Type B pancreatic cell (in vitro differentiated cells): ENCODE measurements around the gene MICU1. TPM values are rescaled to one million over a fixed set of nuclear protein-coding genes. Genes with fewer than 3 reads are reported as not detected.

ENCODE experiments used
- DNase-seq: peaks from one replicate; pipeline ENCODE4 v3.0.0; 2021; ENCODE audit warnings: mixed read lengths; ENCODE audit not compliant: unreplicated experiment; ENCODE audit errors: extremely low spot score
- H3K27ac Mint-ChIP-seq: 2 replicates; pipeline ENCODE4 v1.8.0; 2021; ENCODE audit warnings: mild to moderate bottlenecking, mixed read lengths
- H3K27me3 Mint-ChIP-seq: 2 replicates; pipeline ENCODE4 v1.8.0; 2021; ENCODE audit warnings: mixed read lengths
- H3K36me3 Mint-ChIP-seq: 2 replicates; pipeline ENCODE4 v1.8.0; 2021; ENCODE audit warnings: mixed read lengths
- H3K4me1 Mint-ChIP-seq: one replicate; pipeline ENCODE4 v1.8.0; 2021; ENCODE audit warnings: mixed read lengths; ENCODE audit not compliant: unreplicated experiment
- H3K4me3 Mint-ChIP-seq: 2 replicates; pipeline ENCODE4 v1.8.0; 2021; ENCODE audit warnings: mild to moderate bottlenecking, mixed read lengths
- H3K9me3 Mint-ChIP-seq: 2 replicates; pipeline ENCODE4 v1.8.0; 2021; ENCODE audit warnings: mixed read lengths
- total RNA-seq: library from RNA; stranded (reverse); gene quantifications from 2 replicates; pipeline ENCODE4 v1.2.1, GENCODE V29; 2021; ENCODE audit warnings: low replicate concordance
- TF ChIP-seq, protein P1 (sequence below): fragments of 200-600 bp; sonication (generic); conservative IDR thresholded peaks from 2 replicates; pipeline ENCODE4 v1.5.0; 2021; ENCODE audit warnings: antibody characterized with exemption, mild to moderate bottlenecking

Gene MICU1
- total RNA-seq, 1 donor from 2014 or later: 40.3 TPM

DNA sequence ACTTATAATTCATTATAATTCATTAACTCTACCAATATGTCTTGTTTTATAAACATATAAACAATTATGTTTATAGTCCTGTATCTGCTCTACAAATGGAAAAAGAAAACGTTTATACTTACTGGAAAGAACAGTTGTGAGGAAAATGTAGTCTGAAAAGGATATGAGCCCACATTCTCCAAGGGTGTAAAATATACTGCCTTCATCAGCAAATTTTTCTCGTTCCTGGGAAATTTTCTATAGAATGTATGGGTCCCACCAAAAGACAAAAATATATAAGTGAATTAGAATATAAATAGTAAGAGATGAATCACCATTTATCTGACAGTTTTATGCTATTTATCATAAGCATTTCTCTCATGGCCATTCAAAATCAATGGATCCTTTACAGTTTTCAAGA lies 117.8 kb downstream of the MICU1 start:
- Mint-ChIP-seq H3K27ac (no peak overlapping the region), H3K27me3 (no peaks in the 10 kb centered on the region), H3K36me3 (peaks cover 27% of the 10 kb centered on the region), H3K4me1 (no peaks in the 10 kb centered on the region), H3K9me3 (peaks cover 5% of the 10 kb centered on the region), H3K4me3 (no peak overlapping the region)
- no peak for DNase-seq
- TF ChIP-seq, protein P1, sequence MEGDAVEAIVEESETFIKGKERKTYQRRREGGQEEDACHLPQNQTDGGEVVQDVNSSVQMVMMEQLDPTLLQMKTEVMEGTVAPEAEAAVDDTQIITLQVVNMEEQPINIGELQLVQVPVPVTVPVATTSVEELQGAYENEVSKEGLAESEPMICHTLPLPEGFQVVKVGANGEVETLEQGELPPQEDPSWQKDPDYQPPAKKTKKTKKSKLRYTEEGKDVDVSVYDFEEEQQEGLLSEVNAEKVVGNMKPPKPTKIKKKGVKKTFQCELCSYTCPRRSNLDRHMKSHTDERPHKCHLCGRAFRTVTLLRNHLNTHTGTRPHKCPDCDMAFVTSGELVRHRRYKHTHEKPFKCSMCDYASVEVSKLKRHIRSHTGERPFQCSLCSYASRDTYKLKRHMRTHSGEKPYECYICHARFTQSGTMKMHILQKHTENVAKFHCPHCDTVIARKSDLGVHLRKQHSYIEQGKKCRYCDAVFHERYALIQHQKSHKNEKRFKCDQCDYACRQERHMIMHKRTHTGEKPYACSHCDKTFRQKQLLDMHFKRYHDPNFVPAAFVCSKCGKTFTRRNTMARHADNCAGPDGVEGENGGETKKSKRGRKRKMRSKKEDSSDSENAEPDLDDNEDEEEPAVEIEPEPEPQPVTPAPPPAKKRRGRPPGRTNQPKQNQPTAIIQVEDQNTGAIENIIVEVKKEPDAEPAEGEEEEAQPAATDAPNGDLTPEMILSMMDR: no peak

DNA sequence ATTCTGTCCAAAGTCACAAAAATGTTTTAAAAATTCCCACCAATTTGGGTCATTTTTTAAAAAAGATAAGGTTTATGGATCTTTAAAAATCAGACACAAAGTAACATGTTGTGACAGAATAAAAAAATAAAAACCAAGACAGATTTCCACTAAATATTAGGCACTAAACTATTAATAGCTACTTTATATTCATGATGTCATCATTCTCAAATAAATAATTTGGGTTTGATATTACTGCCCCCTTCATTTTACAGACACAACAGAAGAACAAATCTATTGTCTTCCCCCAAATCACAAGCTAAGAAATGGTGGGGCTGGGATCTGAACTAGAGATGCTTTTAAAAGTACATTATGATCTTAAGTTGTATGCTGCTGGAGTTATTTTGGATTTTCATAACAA lies 119.4 kb downstream of the MICU1 start:
- no peaks in the 10 kb centered on the region for H3K4me1 Mint-ChIP-seq
- DNase-seq: no peak
- TF ChIP-seq, protein P1: no peak
- peaks cover 26% of the 10 kb centered on the region for H3K36me3 Mint-ChIP-seq
- no peak overlapping the region for H3K4me3 Mint-ChIP-seq
- peaks cover 5% of the 10 kb centered on the region for H3K9me3 Mint-ChIP-seq
- H3K27ac Mint-ChIP-seq: no peak overlapping the region
- no peaks in the 10 kb centered on the region for H3K27me3 Mint-ChIP-seq

DNA sequence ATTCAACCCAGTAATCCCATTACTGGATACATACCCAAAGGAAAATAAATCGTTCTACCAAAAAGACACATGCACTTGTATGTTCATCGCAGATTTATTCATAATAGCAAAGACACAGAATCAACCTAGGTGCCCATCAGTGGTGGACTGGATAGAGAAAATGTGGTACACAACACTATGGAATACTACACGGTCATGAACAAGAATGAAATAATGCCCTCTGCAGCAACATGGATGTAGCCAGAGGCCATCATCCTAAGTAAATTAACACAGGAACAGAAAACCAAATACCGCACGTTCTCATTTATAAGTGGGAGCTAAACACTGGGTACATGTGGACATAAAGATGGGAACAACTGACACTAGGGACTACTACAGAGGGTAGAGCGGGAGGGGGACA lies 120.4 kb downstream of the MICU1 start:
- no peaks in the 10 kb centered on the region for H3K27me3 Mint-ChIP-seq

DNA sequence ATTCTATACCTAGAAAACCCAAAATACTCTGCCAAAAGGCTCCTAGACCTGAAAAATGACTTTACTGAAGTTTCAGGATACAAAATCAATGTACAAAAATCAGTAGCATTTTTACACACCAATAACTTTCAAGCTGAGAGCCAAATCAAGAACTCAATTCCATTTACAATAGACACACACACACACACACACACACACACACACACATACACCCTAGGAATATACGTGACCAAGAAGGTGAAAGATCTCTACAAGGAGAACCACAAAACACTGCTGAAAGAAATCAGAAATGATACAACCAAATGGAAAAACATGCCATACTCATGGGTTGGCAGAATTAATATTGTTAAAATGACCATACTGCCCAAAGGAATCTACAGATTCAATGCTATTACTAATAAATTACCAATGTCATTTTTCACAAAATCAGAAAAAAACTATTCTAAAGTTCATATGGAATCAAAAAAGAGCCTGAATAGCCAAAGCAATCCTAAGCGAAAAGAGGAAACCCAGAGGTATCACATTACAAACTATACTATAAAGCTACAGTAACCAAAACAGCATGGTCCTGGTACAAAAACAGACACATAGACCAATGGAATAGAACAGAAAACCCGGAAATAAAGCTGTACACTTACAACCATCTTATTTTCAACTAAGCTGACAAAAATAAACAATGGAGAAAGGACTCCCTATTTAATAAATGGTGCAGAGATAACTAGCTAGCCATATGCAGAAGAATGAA lies 122.0 kb downstream of the MICU1 start:
- no peak overlapping the region for H3K27ac Mint-ChIP-seq
- no peaks in the 10 kb centered on the region for H3K4me1 Mint-ChIP-seq

More for the DNA sequence above, 120.4 kb downstream of the MICU1 start:
- DNase-seq: no peak
- H3K9me3 Mint-ChIP-seq: peaks cover 5% of the 10 kb centered on the region
- H3K4me3 Mint-ChIP-seq: no peak overlapping the region
- H3K27ac Mint-ChIP-seq: no peak overlapping the region
- no peaks in the 10 kb centered on the region for H3K4me1 Mint-ChIP-seq
- TF ChIP-seq, protein P1: no peak
- H3K36me3 Mint-ChIP-seq: peaks cover 26% of the 10 kb centered on the region

DNA sequence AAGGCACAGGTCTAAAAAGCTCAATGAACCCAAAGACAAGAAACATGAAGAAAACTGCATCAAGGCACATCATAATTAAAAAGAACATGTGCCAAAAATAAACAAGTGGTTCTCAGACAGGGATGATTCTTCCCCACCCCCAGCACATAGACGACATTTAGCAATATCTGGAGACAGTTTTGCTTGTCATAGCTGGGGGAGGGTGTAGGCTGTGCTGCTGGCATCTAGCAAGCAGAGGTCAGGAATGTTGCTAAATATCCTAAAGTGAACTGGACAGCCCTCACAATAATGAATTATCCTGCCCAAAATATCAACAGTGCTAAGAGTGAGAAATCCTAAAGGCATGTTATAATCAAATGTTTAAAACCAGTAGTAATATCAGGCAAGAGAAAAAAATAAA lies 122.6 kb downstream of the MICU1 start:
- TF ChIP-seq, protein P1: no peak
- Mint-ChIP-seq H3K4me3 (no peak overlapping the region), H3K27me3 (no peaks in the 10 kb centered on the region), H3K9me3 (peaks cover 5% of the 10 kb centered on the region), H3K4me1 (no peaks in the 10 kb centered on the region), H3K36me3 (peaks cover 26% of the 10 kb centered on the region), H3K27ac (no peak overlapping the region)
- DNase-seq: no peak

More for the DNA sequence above, 122.0 kb downstream of the MICU1 start:
- no peak for DNase-seq
- Mint-ChIP-seq H3K9me3 (peaks cover 5% of the 10 kb centered on the region), H3K4me3 (no peak overlapping the region), H3K36me3 (peaks cover 26% of the 10 kb centered on the region), H3K27me3 (no peaks in the 10 kb centered on the region)
- TF ChIP-seq, protein P1: no peak
